GM10847 (cell line): Measurements from ENCODE around the gene NCMAP.

Experiments
- POLR2A ChIP-seq: IDR thresholded peaks from 2 replicates; pipeline ENCODE4 v1.6.1; 2011; ENCODE audit not compliant: insufficient read length; ENCODE audit errors: extremely low read depth

The NCMAP gene

DNA sequence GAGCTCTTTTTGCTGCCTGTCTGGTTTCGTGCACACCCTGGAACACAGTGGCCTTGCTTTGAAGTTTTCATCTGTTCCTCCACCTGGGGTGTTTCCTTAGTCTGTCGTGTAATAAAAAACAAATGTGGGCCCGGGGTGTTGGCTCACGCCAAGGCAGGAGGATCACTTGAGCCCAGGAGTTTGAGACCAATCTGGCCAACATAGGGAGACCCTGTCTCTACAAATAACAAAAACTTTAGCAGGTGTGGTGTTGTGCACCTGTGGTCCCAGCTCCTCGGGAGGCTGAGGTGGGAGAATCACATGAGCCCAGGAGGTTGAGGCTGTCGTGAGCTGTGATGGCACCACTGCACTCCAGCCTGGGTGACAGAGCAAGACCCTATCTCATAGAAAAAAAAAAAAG is 4.5 kb downstream of the NCMAP start:
- TF ChIP-seq POLR2A, result no peak

- TF ChIP-seq POLR2A, result no peak
These were observed 6.7 kb downstream of the NCMAP start for GRCh38 chr1:24562625-24563024.

- no peak for TF ChIP-seq POLR2A
These were observed 8.8 kb downstream of the NCMAP start for GRCh38 chr1:24564695-24565094.

GRCh38 chr1:24566236-24566867 is 10.5 kb downstream of the NCMAP start:
- TF ChIP-seq POLR2A, result no peak

DNA sequence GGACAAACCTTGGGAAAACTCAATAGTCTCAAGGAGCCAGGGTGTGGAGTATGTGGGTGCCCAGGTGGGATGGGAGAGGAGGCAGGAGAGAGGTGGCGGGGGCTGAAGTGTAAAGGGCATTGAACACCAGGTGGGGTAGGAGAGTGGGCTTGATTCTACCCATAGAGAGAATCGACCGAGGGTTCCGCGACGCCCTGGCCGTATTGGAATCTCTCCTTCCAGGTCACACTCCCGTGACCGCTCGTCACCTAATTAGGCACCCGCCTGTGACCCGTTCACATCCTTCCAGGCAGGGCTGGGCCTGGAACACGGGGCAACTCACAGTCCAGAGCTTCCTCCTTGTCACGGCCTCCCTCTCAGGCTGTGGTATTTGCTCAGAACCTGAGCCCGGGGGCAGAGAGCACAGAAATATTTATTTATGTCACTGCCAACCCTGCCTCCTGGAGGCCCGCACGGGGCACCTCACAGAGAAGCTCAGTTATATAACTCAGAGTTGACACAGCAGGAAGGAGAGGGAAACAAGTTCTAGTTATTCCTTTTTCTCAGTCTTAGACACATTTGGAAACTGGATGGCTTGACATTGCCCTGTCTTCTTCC is 12.0 kb downstream of the NCMAP start:
- no peak for TF ChIP-seq POLR2A

DNA sequence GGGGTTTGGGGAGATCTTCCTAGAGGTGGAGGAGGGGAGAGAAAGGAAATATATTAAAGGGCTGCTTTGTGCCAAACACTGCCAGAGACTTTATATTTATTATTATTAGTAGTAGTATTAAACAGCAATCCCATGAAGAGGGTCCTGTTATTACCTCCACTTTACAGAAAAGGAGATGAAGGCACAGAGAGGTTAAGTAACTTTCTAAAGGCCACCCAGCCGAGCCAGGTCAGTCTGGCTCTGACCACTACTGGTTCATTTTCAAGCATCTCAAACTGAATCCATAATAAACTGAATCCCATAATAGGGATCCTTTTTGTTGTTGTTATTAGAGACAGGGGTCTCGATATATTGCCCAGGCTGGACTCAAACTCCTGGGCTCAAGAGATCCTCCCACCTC is 12.6 kb downstream of the NCMAP start:
- TF ChIP-seq POLR2A, result no peak

- no peak for TF ChIP-seq POLR2A
These were observed 14.6 kb downstream of the NCMAP start for GRCh38 chr1:24570265-24571125.

DNA sequence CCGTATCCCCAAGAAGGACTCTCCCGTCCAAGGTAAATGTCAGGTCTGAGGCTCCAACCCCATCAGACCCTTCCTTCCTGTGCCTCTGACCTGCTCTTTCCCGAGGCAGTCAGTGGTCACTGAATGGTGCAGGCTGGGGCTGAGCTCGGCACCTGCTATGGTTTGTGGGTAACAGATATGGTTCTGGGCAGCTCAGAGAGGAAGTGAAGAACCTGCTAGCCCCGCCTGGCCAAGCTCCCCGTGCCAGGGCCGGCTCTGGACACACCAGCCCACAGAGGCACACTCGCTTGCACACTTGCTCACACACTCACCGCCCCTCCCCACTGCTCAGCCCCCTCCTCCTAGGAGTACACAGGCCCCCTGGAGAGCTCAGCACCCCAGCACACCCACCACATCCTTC is 16.4 kb downstream of the NCMAP start:
- no peak for TF ChIP-seq POLR2A

GRCh38 chr1:24575905-24576587 is 20.2 kb downstream of the NCMAP start:
- no peak for TF ChIP-seq POLR2A

GRCh38 chr1:24578846-24579245 is 23.0 kb downstream of the NCMAP start:
- no peak for TF ChIP-seq POLR2A

DNA sequence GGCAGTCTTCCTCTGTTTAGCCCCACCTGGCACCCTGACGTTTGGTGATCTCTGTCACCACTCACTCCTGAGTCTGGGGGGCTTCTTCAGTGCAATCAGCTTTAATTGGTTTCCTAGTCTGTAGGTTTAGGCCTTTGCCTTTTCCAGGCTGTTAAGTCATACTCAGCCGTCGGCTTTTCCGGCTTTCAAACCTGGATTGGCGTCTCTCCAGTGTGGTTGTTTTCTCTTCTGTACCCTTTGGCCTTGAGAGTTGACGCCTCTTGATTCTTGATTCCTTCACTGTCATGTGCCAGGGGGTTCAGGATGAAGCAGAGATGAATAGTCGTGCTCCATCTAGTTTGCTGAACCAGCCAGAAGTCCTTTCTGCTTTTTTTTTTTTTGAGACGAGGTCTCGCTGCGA is 24.9 kb downstream of the NCMAP start:
- TF ChIP-seq POLR2A, result no peak

DNA sequence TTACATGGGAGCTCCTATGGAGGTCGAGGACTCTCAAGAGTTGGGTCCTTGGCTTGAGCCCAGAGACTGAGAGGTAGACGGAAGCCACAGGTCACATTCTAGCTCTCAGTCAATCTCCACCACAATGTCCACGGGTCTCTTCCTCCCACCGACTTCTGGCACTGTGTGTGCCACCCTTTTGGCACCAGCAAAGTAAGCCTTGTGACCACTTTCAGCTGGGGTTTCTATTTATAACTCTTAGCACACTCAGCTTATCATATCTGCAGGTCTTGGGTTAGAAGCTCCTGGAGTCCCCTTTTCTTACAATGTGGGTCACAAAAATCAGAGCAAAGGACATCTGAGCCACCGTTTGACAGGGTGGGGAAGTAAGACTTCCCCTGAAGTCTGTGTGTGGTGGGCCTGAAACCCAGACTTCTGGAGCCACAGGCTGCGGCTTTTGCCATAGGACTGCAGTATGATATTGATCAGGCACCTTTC is 28.3 kb downstream of the NCMAP start:
- TF ChIP-seq POLR2A, result no peak

GRCh38 chr1:24586119-24586518 is 30.2 kb downstream of the NCMAP start:
- no peak for TF ChIP-seq POLR2A

DNA sequence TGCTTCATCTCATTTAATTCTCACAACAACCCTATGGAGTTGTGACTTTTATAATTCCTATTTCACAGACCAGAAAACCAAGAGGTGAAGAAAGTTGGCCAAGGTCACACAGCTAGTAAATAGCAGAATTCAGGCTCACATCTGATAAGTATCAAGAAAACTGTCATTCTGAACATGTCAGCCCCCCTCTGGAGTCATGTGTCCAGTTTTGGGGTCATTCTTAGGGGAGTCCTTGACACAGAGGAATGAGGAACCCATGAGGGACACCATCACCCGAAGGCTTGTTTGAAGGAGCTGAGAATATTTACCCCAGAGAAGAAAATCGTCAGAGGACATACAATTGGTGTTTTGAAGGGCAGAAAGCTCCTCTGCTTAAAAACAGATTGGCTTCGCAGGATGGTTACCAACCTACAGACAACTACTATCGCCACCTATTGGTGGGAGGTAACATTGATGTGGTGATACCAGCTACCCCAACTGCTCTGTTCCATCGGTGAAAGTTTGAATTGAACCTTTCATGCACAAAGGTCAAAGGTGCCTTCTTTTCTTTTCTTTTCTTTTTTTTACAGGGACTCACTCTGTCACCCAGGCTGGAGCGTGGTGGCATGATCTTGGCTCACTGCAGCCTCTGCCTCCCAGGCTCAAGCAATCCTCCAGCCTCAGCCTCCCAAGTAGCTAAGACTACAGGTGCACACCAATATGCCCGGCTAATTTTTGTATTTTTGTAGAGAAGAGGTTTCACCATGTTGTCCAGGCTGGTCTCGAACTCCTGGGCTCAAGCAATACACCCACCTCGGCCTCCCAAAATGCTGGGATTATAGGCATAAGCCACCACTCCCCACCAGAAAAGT is 31.3 kb downstream of the NCMAP start:
- no peak for TF ChIP-seq POLR2A

DNA sequence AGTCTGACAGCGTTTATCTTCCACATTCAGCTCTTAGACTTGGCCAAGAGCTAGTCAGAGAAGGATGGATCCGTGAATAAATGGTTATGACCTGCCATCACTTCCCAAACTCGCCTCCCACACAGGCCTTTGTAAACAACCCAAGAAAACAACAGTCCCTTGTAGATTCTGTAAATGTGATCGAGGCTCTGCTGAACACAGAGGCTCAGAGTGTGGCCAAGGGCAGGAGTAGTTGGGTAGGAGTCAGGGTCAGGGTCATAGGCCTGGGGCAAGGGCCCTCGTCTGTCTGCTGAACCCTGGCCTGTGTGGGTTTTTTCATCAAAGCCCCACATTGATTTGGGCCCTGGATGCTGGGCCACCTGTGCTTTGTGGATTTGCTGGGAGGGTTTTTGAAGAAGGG is 32.7 kb downstream of the NCMAP start:
- TF ChIP-seq POLR2A, result no peak
